Endometrium (tissue), 2 donors: Measurements from ENCODE around the gene CABP5.

Source experiments
- FAIRE-seq: peaks from 2 replicates; lab custom pipeline; 2012; peaks lifted over from hg19 to GRCh38; lab: Jason Lieb, UNC
- donor health status: control.
- donor health status: control.

CABP5 gene

GRCh38 chr19:48030073-48030472 is 13.8 kb downstream of the CABP5 start:
- FAIRE-seq, result no peak

GRCh38 chr19:48029431-48029830 is 14.4 kb downstream of the CABP5 start:
- no peak for FAIRE-seq

GRCh38 chr19:48025480-48025879 is 18.4 kb downstream of the CABP5 start:
- no peak for FAIRE-seq

GRCh38 chr19:48023518-48023917 is 20.4 kb downstream of the CABP5 start:
- FAIRE-seq, result no peak

GRCh38 chr19:48023011-48023410 is 20.9 kb downstream of the CABP5 start:
- no peak for FAIRE-seq

GRCh38 chr19:48020686-48021085 is 23.2 kb downstream of the CABP5 start:
- no peak for FAIRE-seq

GRCh38 chr19:48010932-48011758 is 32.7 kb downstream of the CABP5 start:
- FAIRE-seq, result no peak

- FAIRE-seq, result no peak
Measured at GRCh38 chr19:48006762-48007161, 37.1 kb downstream of the CABP5 start.

GRCh38 chr19:48004236-48004635 is 39.6 kb downstream of the CABP5 start:
- FAIRE-seq, result no peak

GRCh38 chr19:48000846-48001245 is 43.0 kb downstream of the CABP5 start:
- no peak for FAIRE-seq

- no peak for FAIRE-seq
Measured at GRCh38 chr19:47998800-47999199, 45.1 kb downstream of the CABP5 start.

- FAIRE-seq, result no peak
Measured at GRCh38 chr19:47996230-47996727, 47.6 kb downstream of the CABP5 start.

- FAIRE-seq, result no peak
Measured at GRCh38 chr19:47994209-47994802, 49.6 kb downstream of the CABP5 start, which contains the start of gene ELSPBP1. ELSPBP1 (plus strand) TSS chr19:47994632; CDS start chr19:48008668, 14,036 bp downstream.

GRCh38 chr19:47992070-47992469 is 51.8 kb downstream of the CABP5 start, which contains the start of gene BSPH1:
BSPH1 (minus strand) TSS chr19:47992170; CDS start chr19:47992081, 89 bp downstream.
- FAIRE-seq, result no peak

- FAIRE-seq, result no peak
Measured at GRCh38 chr19:47991191-47991808, 52.6 kb downstream of the CABP5 start.
